ENCODE measurements around the gene POLN.

The POLN gene

GRCh38 chr4:2036327-2036726 is 205.6 kb downstream of the POLN start:
- TF ChIP-seq SIN3A (IDR thresholded peaks at IDR 0.05; ENCODE audit: borderline replicate concordance, insufficient read depth, low read length) (no peak), TAF1 (IDR thresholded peaks at IDR 0.05; ENCODE audit: borderline replicate concordance, insufficient read depth, low read length) (no peak), POLR2AphosphoS5 (IDR thresholded peaks at IDR 0.05; ENCODE audit: low read depth, low read length) (no peak), REST (IDR thresholded peaks at IDR 0.05; ENCODE audit: insufficient read depth in 1 of 2, low read depth in 2 of 2, low read length in 2 of 2) (no peak), FOXP2 (optimal IDR thresholded peaks at IDR 0.05; ENCODE audit: borderline replicate concordance, extremely low read depth, extremely low read length, insufficient read depth) (no peak)

GRCh38 chr4:2025817-2026216 is 216.1 kb downstream of the POLN start:
- TF ChIP-seq REST (IDR thresholded peaks at IDR 0.05; ENCODE audit: insufficient read depth in 1 of 2, low read depth in 2 of 2, low read length in 2 of 2) (no peak), POLR2AphosphoS5 (IDR thresholded peaks at IDR 0.05; ENCODE audit: low read depth, low read length) (no peak), FOXP2 (optimal IDR thresholded peaks at IDR 0.05; ENCODE audit: borderline replicate concordance, extremely low read depth, extremely low read length, insufficient read depth) (no peak), SIN3A (IDR thresholded peaks at IDR 0.05; ENCODE audit: borderline replicate concordance, insufficient read depth, low read length) (no peak), TAF1 (IDR thresholded peaks at IDR 0.05; ENCODE audit: borderline replicate concordance, insufficient read depth, low read length) (no peak)

GRCh38 chr4:2024683-2025082 is 217.2 kb downstream of the POLN start:
- no peak for TF ChIP-seq SIN3A (IDR thresholded peaks at IDR 0.05; ENCODE audit: borderline replicate concordance, insufficient read depth, low read length)
- no peak for TF ChIP-seq POLR2AphosphoS5 (IDR thresholded peaks at IDR 0.05; ENCODE audit: low read depth, low read length)
- no peak for TF ChIP-seq FOXP2 (optimal IDR thresholded peaks at IDR 0.05; ENCODE audit: borderline replicate concordance, extremely low read depth, extremely low read length, insufficient read depth)
- TF ChIP-seq TAF1 (IDR thresholded peaks at IDR 0.05; ENCODE audit: borderline replicate concordance, insufficient read depth, low read length), result no peak
- no peak for TF ChIP-seq REST (IDR thresholded peaks at IDR 0.05; ENCODE audit: insufficient read depth in 1 of 2, low read depth in 2 of 2, low read length in 2 of 2)
